SK-N-MC (cell line): ENCODE data around the gene PACSIN2.

Experiments used
- DNase-seq: peaks from one replicate; pipeline ENCODE4 v3.0.0-alpha.2; 2011; ENCODE audit warnings: low read depth, low spot score
- H3K27ac ChIP-seq: fragments of 200-600 bp; sonication (generic); 2 replicates; pipeline ENCODE4 v1.5.1; 2016; ENCODE audit warnings: mixed run types
- H3K36me3 ChIP-seq: fragments of 200-600 bp; sonication (generic); 2 replicates; pipeline ENCODE4 v1.6.1; 2017; ENCODE audit warnings: antibody characterized with exemption, low read length, mixed read lengths; ENCODE audit not compliant: insufficient read depth
- H3K4me3 ChIP-seq: fragments of 200-600 bp; sonication (generic); 2 replicates; pipeline ENCODE4 v1.5.1; 2016
- H3K9ac ChIP-seq: fragments of 200-600 bp; sonication (generic); 2 replicates; pipeline ENCODE4 v1.8.0; 2017; ENCODE audit warnings: mixed run types, mixed read lengths; ENCODE audit not compliant: insufficient read length
- H3K9me3 ChIP-seq: fragments of 200-600 bp; sonication (generic); 2 replicates; pipeline ENCODE4 v1.6.1; 2017; ENCODE audit warnings: low read depth, mild to moderate bottlenecking, antibody characterized with exemption, low read length, moderate library complexity, mixed read lengths
- EZH2 ChIP-seq: fragments of 200-600 bp; sonication (generic); IDR thresholded peaks from one replicate; pipeline ENCODE4 v1.6.1; 2017; ENCODE audit warnings: antibody characterized with exemption
- FOXP2 ChIP-seq: optimal IDR thresholded peaks from 2 replicates; pipeline ENCODE3; 2011; ENCODE audit warnings: mild to moderate bottlenecking, moderate library complexity; ENCODE audit not compliant: insufficient read depth; ENCODE audit errors: extremely low read length, control extremely low read depth
- POLR2AphosphoS5 ChIP-seq: IDR thresholded peaks from 2 replicates; pipeline ENCODE4 v1.6.1; 2012; ENCODE audit warnings: mild to moderate bottlenecking, low read depth, low read length, borderline replicate concordance

PACSIN2 gene

GRCh38 chr22:42876041-42876440, 138.9 kb downstream of the PACSIN2 start:
- Histone ChIP-seq H3K9me3 (no peaks in the 10 kb centered on the region), H3K36me3 (peaks cover 11% of the 10 kb centered on the region; the same call in 1 of the 2 replicates), H3K9ac (no peak overlapping the region), H3K4me3 (no peak overlapping the region), H3K27ac (no peak overlapping the region)
- TF ChIP-seq POLR2AphosphoS5 (no peak), FOXP2 (no peak), EZH2 (no peak)
- no peak for DNase-seq

GRCh38 chr22:42874010-42874409, 140.9 kb downstream of the PACSIN2 start:
- H3K9ac ChIP-seq: no peak overlapping the region
- no peak for TF ChIP-seq FOXP2
- peaks cover 11% of the 10 kb centered on the region; the same call in 1 of the 2 replicates for H3K36me3 ChIP-seq

GRCh38 chr22:42873356-42873755, 141.6 kb downstream of the PACSIN2 start:
- Histone ChIP-seq H3K36me3 (peaks cover 11% of the 10 kb centered on the region; the same call in 1 of the 2 replicates), H3K27ac (no peak overlapping the region), H3K9me3 (no peaks in the 10 kb centered on the region), H3K4me3 (no peak overlapping the region), H3K9ac (no peak overlapping the region)
- TF ChIP-seq EZH2 (no peak), POLR2AphosphoS5 (no peak), FOXP2 (no peak)
- no peak for DNase-seq

More at GRCh38 chr22:42874010-42874409, 140.9 kb downstream of the PACSIN2 start:
- Histone ChIP-seq H3K27ac (no peak overlapping the region), H3K9me3 (no peaks in the 10 kb centered on the region), H3K4me3 (no peak overlapping the region)
- DNase-seq: no peak

GRCh38 chr22:42872821-42873220, 142.1 kb downstream of the PACSIN2 start:
- H3K9ac ChIP-seq: no peak overlapping the region
- no peak overlapping the region for H3K27ac ChIP-seq
- no peaks in the 10 kb centered on the region for H3K9me3 ChIP-seq
- no peak overlapping the region for H3K4me3 ChIP-seq
- H3K36me3 ChIP-seq: peaks cover 11% of the 10 kb centered on the region; the same call in 1 of the 2 replicates
- DNase-seq: no peak
- TF ChIP-seq POLR2AphosphoS5 (no peak), EZH2 (no peak), FOXP2 (no peak)

- Histone ChIP-seq H3K27ac (no peak overlapping the region), H3K4me3 (no peak overlapping the region), H3K9ac (no peak overlapping the region), H3K9me3 (no peaks in the 10 kb centered on the region), H3K36me3 (peaks cover 8% of the 10 kb centered on the region; the same call in 1 of the 2 replicates)
- no peak for TF ChIP-seq EZH2
- TF ChIP-seq POLR2AphosphoS5: no peak
- no peak for TF ChIP-seq FOXP2
- DNase-seq: no peak
These were observed 143.6 kb downstream of the PACSIN2 start for GRCh38 chr22:42871146-42872050.

GRCh38 chr22:42869888-42870480, 145.0 kb downstream of the PACSIN2 start:
- no peak overlapping the region for H3K27ac ChIP-seq
- no peak for TF ChIP-seq POLR2AphosphoS5
- TF ChIP-seq EZH2: no peak
- TF ChIP-seq FOXP2: no peak
- H3K36me3 ChIP-seq: peaks cover 8% of the 10 kb centered on the region; the same call in 1 of the 2 replicates
- H3K9ac ChIP-seq: no peak overlapping the region
- DNase-seq: no peak
- H3K4me3 ChIP-seq: no peak overlapping the region
- H3K9me3 ChIP-seq: no peaks in the 10 kb centered on the region

- Histone ChIP-seq H3K9me3 (no peaks in the 10 kb centered on the region), H3K4me3 (no peak overlapping the region)
These were observed 145.5 kb downstream of the PACSIN2 start for GRCh38 chr22:42869463-42869862.

GRCh38 chr22:42868751-42869251, 146.1 kb downstream of the PACSIN2 start:
- H3K27ac ChIP-seq: no peak overlapping the region

More at GRCh38 chr22:42869463-42869862, 145.5 kb downstream of the PACSIN2 start:
- no peak overlapping the region for H3K9ac ChIP-seq
- no peak for DNase-seq
- TF ChIP-seq FOXP2 (no peak), EZH2 (no peak), POLR2AphosphoS5 (no peak)
- H3K36me3 ChIP-seq: peaks cover 8% of the 10 kb centered on the region; the same call in 1 of the 2 replicates
- no peak overlapping the region for H3K27ac ChIP-seq

More at GRCh38 chr22:42868751-42869251, 146.1 kb downstream of the PACSIN2 start:
- Histone ChIP-seq H3K4me3 (no peak overlapping the region), H3K9me3 (no peaks in the 10 kb centered on the region), H3K36me3 (peaks cover 8% of the 10 kb centered on the region; the same call in 1 of the 2 replicates), H3K9ac (no peak overlapping the region)
- DNase-seq: no peak
- TF ChIP-seq POLR2AphosphoS5 (no peak), FOXP2 (no peak), EZH2 (no peak)
